Stimulated activated CD8-positive, alpha-beta memory T cell treated with anti-CD3 and anti-CD28 coated beads, Interleukin-7, amount 100 ng/mL, for 4 hours (primary cell): Measurements from ENCODE around the gene PTPRN2.
"Not testable (repeated sequence)": the region's sequence is repeated elsewhere in the genome, so short reads cannot be mapped to it uniquely, and the experiment has no call there.

Source experiments
- DNase-seq, 2 donors: peaks; one replicate each; pipeline ENCODE4 v3.0.0-alpha.2; 2020; ENCODE audit warnings: low read depth in 2 of 2

PTPRN2 gene

GRCh38 chr7:158175779-158176178 is 411.8 kb downstream of the PTPRN2 start:
- DNase-seq: no peak

DNA sequence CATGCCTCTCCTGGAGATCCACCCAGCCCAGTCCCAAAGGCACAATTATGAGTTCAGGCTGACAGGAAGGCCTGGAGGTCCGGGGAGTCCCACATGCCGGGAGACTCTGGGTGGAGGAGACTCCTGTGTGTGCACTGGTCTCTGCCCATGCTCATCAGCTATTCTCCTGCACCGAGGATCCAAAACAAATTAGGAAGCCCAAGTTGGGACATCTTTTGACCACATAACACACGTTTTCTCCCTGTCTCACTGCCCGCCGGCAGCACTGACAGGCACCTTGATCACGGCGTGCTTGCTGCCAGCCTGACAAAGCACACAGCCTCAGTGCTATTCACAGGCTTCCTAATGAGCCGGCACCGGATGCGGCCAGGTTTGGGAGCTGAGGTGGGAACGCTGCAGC is 412.7 kb downstream of the PTPRN2 start:
- no peak for DNase-seq

- no peak for DNase-seq
These were observed 420.2 kb downstream of the PTPRN2 start for GRCh38 chr7:158167373-158167772.

- no peak for DNase-seq
These were observed 421.0 kb downstream of the PTPRN2 start for GRCh38 chr7:158166386-158167340.

DNA sequence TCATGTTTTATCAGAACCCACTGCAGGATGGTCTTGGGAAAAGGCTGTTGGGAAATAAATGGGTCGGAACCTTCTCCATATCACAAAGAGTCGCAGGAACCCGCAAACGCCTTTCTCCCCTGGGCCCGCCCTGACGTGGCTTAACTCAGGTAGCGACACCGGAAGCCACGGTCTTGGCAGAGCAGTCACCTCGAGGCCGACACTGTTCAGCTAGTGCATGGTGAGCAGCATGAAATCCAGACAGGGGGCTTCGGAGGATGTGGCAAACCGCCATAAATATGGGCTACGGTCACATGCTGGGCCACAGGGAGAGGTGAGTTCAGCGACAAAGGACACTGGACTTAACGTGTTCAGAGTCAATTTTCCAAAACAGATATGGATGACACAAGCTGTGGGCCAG is 421.9 kb downstream of the PTPRN2 start:
- no peak for DNase-seq

- no peak for DNase-seq
These were observed 423.2 kb downstream of the PTPRN2 start for GRCh38 chr7:158164101-158165095.

DNA sequence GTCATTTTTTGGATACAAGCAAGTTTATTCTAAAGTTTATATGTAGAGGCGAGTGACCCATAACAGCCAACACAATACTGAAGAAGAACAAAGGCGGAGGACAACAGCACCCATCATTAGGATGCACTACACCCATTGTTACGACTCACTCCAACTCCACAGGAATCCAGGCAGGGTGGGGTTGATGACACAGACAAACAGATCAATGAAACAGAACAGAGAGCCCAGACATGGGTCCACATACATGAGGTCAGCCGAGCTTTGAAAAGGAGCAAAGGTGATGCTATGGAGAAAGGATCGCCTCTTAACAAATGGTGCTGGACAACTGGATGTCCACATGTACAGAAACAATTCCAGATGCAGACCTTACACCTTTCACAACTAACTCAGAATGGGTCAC is 426.4 kb downstream of the PTPRN2 start:
- DNase-seq: no peak

DNA sequence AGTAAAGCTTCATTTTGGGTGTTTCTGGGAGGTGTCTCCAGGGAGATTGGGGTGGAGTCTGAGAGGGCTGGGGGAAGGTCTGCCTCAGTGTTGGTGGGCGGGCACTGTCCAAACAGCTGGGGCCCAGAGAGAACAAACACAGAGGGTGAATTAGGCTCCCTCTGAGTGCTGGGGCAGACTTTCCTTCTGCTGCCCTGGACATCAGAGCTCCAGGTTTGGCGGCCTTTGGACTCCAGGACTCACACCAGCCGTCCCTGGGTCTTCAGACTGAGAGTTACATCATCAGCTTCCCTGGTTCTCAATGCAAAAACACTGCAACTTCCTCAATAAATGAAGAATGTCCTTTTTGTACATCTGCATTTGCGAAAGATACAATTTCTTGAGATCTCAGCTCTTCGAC is 427.4 kb downstream of the PTPRN2 start:
- no peak for DNase-seq

DNA sequence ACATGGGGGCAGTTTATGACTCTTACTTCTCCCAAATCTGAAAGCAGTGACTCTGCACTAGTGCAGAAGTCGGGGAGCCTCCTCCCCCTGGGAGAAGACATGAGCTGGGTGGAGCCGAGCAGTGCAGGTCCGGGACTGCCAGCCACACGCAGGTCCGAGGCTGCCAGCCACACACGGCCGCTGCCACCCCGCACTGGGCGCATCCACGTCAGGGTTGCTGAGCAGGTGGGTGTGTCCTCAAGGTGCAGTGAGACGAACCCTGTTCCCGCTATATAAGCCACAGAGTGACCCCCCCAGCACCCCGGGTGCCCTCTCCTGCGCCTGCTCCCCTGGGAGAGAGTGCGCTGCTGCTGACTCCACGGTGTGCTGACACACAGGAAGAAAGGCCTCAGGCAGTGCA is 430.2 kb downstream of the PTPRN2 start:
- DNase-seq: no peak

DNA sequence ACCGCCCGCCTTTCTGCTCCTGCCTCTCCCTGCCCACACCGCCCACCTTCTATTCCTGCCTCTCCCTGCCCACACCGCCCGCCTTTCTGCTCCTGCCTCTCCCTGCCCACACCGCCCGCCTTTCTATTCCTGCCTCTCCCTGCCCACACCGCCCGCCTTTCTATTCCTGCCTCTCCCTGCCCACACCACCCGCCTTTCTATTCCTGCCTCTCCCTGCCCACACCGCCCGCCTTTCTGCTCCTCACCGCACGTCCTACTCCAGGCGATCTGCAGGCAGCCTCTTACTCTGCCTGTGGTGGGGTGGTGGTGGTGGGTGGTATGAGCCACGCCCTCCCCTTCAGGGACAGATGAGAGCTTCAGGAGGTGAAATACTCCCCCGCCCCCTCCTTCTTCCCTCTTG is 436.4 kb downstream of the PTPRN2 start:
- DNase-seq: peak; percentile 3 to 14

- DNase-seq: no peak
These were observed 437.4 kb downstream of the PTPRN2 start for GRCh38 chr7:158150234-158150633.

DNA sequence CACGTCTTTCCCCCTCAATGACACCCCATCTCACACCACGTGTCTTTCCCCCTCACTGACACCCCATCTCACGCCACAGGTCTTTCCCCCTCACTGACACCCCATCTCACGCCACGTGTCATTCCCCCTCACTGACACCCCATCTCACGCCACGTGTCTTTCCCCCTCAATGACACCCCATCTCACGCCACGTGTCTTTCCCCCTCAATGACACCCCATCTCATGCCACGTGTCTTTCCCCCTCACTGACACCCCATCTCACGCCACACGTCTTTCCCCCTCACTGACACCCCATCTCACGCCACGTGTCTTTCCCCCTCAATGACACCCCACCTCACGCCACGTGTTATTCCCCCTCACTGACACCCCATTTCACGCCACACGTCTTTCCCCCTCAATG is 440.2 kb downstream of the PTPRN2 start:
- DNase-seq: not testable (repeated sequence)

- no peak for DNase-seq
These were observed 442.3 kb downstream of the PTPRN2 start for GRCh38 chr7:158145370-158145769.

- DNase-seq: no peak
These were observed 444.2 kb downstream of the PTPRN2 start for GRCh38 chr7:158143196-158144120.

- no peak for DNase-seq
These were observed 445.0 kb downstream of the PTPRN2 start for GRCh38 chr7:158142657-158143056.

DNA sequence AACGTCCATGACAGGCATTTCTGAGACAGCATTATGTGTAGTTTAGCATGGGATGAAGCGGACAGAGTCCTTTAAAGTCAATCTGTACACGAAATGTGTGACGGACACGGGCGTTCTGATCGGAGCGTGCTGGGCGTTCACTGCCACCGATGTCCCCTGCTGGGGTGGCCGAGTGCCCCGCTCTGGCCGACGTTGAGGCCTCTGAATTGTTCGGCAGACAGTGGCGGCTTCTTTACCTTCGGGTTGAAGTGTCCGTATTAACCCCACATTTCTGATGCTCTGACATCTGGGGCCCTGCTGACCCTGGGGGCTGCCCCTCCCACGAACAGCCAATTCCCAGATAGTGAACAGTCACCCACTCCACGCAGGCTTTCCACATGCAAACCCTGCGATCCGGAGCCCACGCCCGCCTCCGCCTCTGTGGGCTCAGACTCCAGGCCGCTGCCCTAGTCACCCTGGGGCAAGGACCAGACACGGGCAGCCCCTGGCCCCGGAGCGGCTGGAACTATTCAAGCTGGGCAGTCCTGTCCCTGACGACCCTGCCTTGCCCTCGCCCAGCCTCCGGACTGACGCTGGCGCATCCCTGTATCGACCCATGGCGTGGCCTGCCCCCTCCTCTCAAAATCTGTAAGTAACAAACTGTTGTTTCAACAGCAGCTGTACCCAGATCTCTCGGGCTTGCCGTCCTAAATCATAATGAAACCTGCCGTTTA is 445.7 kb downstream of the PTPRN2 start:
- DNase-seq: no peak

DNA sequence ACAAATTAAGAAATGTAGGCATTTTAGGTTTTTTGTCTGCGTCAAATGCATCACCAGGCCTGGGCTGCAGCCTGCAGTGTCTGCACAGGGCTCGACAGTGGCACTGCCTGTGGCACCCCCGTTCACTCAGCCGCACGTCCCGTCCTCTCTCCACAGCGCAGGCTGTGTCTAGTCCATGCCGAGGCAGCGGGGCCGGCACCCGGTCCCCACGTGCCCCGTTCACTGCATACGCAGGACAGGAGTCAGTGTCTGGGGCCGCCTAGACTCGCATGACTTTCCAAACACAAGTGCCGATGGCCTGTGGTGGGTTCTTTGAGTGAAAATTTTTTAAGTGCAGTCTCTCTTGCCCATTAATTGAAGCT is 446.4 kb downstream of the PTPRN2 start:
- no peak for DNase-seq

- no peak for DNase-seq
These were observed 446.9 kb downstream of the PTPRN2 start for GRCh38 chr7:158140538-158141220.

GRCh38 chr7:158139499-158139898 is 448.1 kb downstream of the PTPRN2 start:
- DNase-seq: no peak

DNA sequence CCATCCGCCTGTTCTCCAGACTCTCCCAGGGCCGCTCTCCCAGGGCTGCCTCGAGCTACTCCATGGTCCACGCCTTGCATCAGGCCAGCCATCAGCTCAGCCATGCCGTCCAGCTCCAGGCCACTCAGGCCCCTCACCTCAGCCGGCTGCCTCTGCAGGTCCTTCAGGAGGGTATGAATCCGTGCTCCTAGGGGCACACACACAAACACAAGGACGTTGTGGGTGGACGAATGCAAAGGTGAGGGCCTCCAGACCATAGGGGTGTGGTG is 449.4 kb downstream of the PTPRN2 start:
- no peak for DNase-seq
